HL-60/S4 treated with retinoic acid at 250 ng/mL for 4 days and 3 days (cell line): ENCODE data around the gene RPL37A.

Experiments
- in situ Hi-C: fragments of 300-500 bp; cut with MboI; formaldehyde crosslinking; loops from 2 replicates; pipeline ENCODE4 v1.7.0; 2022; ENCODE audit warnings: low sequenced_read_pairs

The RPL37A gene

DNA sequence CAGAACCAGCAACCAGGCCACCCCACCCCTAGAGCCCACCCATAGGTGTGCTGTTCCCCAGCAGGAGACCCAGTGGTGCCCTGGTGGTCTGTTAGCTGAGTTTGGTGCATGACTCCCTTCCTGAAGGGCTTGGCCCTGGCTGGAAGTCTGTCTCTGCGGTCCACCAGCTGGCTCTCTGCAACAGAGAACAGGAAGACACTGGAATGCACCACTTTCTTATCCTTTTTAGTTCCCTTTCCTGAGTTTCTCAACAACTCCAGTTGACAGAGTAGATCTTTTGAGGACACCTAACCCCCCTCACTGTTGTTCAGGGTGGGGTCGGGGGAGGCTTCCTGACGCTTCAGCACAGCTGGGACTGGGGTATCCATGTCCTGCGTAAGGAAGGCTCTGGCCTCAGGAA lies 11.9 kb upstream of the RPL37A start:
- in situ Hi-C loops = no loop called here

DNA sequence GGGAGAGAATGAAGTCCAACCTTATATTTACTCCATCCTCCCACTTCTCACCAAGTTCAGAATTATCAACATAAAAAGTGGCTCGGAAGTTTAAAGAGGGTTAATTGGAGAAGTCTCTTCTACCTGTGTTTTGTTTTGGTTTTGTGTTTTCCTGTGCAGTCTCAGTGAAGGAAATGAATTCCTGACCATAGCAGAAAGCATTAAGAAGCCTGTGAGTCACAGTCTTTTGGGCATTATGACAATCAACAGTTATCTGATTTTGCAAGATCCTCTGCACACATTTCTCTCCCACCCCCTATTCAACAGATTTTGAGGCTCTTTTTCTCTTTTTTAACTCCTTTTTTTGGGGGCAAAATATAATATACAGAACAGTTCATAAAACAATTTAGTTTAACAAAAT lies 8.6 kb upstream of the RPL37A start:
- in situ Hi-C loops = no loop called here

DNA sequence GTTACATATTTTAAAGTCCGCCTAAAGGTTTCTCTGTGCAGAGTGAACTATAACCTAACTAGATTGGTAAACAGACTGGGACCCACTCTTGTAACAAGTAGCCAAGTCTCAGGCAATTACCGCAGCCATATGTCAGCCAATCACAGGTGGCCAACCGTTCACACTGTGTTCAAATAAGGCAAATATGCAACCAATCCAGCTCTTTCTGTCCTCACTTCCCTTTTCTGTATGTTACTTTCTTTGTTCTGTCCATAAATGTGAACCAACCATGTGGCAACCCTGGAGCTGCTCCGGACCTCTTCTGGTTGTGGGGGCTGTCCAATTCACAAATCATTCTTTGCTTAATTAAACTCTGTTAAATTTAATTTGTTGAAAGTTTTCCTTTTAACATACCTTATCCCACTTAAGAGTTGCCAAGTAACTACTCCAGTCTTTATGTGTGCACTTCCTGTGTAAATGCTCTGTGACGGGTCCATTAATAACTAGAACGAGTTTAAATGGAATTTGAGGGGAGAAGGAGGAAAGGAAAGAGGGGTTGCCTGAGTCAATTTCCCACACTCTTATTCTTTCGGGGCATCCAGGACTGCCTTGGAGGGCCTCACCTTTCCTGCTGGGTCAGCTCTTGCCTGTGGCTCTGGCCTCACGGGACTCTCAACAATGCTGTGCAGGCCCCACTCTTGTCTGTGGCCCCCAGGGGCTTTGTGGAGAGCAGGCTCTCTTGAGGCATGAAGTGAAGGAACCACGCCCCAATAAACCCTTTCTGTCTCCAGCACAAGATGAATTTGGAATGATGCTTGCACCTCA lies 6.6 kb upstream of the RPL37A start:
- in situ Hi-C loops = no loop called here

DNA sequence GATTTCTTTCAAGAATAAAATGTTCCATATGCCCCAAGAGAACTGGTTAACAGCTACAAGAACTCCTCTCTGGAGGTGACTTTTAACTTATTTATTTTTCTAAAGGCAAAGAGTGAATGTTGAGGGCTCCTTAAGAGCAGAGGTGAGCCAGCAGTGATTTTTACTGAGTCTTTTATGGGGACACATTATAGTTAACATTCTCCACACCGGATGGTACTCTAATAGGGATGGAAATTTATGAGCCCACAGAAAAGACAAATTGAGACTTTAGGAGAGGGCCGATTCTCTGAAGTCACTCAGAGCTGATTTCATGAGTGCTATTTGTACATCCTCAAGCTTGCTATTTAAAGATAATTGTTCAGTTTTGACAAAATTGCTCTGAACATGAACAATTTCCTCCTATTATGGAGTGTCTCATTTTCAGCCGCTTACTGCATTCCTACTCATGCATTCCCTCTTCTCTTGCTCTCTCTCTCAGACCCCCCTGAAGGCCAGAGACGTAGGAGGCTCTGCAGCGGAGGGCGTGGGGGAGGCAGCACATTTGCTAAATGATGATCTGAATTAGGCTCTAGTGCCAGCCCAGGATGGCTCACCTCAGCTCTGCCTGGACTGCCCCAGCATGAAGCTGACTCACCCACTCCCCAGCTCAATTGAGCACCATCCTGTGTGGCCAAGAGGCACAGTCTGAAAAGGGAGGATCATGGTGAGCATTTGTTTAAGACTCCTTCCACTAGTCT lies 5.9 kb upstream of the RPL37A start:
- in situ Hi-C loops = no loop called here

DNA sequence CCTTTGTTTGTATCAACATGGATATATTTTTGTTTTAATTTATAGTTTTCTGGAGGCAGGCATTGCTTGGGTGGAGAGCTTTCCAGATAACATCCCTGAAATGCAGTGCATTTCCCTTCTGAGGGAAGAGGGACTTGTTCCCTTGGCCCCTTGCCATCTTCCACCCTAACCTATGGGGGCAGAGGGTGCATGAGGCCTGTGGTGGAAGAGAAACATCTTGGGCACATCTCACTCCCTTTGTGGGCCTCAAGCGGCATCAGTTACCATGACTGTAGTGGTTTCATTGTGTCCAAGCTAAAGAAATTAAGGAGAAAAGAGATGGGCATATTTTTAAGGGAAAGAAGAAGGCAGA lies 5.3 kb upstream of the RPL37A start:
- in situ Hi-C loops = no loop called here

DNA sequence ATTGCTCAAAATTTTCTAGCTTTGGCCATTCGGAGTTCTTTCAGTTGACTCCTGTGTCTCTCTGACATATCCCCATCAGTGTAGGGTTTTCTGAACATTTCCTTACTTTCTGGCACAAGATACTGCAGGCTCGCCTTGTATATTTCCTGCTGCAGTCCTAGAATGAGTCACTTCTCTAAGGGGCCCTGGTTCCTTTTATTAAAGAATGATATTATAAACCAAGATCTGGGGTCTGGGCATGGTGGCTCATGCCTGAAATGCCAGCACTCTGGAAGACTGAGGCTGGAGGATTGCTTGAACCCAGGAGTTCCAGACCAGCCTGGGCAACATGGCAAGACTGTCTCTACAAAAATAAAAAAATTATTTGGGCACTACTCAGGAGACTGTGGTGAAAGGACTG lies 3.0 kb upstream of the RPL37A start:
- in situ Hi-C loops = no loop called here

DNA sequence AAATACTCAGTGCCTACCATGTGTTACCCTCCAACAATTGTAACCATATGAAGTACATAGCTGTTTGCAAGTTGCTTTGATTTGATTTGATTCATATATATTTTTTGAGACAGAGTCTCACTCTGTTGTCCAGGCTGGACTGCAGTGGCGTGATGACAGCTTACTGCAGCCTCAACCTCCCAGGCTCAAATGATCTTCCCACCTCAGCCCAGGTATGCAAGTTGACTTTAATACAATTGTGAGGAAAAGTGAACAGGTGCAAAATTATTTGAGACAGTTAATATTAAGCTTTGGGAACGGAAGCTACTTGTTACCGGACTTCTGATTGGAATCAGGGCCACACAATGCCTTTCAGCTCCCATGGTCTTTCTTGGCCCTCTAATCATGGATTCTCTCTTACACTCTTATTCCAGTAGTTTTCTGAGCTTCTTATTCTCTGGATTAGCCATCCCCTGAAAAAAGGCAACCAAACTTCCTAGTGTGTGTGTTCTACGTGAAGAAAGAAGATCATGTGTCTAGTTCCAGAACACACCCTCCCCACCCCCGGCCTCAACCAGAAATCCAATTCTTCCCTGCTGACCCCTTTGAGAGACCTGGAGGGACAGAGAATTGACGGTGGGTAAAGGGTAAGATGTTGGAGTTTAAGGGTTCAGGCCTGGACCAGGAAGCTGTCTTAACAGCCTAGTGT lies 1.1 kb upstream of the RPL37A start:
- in situ Hi-C loops = no loop called here

DNA sequence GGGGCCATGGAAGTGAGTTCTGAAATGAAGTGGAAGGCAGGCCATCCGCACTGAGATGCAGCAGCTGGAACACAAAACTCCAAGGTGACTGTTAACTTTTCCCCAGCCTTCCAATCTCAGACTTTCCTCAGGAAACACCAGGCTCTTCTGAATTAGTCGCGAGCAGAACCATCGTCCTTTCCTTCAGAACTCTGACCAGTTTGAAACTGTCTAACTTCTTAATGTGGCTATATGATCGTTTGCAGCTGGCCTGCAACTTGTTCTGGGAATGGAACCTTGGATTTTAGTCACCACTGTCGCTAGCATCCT lies 620 bp upstream of the RPL37A start:
- in situ Hi-C loops = no loop called here

DNA sequence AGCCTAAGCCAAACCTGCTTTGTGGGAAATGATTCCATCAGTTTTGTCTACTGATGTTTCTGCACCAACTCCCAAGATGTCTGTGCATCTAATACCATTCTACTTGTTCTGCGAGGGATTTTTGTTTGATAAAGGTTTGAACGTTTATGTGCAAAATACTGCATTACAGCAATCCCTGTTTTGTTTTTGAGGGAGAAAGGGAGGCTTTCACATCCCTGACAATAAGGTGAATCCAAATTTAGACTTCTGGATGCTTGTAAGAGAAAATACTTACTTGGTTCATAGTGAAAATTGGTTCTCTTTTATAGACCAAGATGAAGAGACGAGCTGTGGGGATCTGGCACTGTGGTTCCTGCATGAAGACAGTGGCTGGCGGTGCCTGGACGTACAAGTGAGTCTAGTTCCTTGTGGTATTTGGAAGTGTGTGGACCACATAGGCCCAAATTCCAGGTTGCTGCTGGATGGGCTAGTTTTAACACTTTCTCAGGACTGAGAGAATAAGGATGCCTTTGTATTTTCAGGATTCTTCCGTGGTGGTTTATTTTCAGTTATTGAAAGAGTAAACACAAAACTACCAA lies 1.1 kb downstream of the RPL37A start:
- in situ Hi-C loops = no loop called here

DNA sequence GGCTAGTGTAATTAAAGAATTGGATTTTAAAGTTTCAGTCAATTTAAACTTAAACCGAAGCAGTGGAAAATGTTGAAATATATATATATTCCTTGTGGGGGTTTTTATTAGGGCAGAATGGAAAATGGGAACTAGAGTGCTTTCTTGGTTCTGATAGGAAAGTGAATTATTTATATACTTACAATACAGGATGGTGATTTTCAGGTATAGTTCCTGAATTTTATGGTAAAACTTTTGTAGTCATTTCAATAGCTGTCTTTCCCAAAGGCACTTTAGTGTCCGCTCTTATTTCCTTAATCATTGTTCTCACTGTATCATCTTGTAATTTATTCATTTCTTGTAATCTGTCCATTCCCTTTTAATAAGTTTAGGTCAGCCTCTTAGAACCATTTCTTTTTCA lies 1.9 kb downstream of the RPL37A start:
- in situ Hi-C loops = no loop called here

DNA sequence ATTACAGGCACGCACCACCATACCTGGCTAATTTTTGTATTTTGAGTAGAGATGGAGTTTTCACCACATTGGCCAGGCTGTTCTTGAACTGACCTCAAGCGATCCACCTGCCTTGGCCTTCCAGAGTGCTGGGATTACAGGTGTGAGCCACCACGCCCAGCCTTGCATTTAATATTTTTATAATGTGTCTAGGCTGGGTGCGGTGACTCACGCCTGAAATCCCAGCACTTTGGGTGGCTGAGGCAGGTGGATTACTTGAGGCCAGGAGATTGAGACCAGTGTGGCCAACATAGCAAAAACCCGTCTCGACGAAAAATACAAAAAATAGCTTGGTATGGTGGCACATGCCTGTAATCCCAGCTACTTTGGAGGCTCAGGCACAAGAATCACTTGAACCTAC lies 3.2 kb downstream of the RPL37A start:
- in situ Hi-C loops = no loop called here

DNA sequence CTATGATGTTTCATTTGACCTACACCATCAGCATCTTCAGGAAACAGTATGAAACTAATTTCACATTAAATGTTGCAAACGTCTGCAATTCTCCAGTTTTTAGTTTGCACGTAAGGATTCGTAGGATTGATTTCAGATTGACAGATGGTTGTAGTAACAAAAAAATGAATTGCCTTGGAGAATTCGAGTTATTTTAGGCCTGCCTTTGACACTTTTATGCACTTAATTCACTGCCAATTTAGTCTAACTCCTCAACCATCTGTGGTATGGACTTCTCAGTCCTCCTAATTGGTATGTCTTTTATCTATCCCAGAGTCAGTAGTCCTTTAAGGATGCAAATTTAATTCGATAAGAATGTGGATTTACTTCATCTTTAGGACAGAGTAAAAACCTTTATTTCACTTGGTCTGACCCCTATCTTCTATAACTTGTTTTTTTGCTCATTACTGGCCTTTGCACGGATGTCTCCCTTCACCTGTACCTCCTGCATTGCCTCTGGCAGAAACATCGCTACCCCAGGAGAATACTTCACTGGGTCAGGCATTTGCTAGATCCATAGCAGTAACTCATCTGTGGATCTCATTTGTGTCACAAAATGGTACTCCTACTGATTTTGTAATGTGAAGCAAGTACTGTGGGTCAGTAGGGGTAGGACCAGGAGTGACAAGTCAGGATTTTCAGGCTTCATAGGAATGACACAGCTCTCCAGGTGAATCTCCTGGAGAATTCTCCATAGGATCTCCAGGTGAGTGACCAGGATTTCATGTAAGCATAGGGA lies 3.9 kb downstream of the RPL37A start:
- in situ Hi-C loops = no loop called here

DNA sequence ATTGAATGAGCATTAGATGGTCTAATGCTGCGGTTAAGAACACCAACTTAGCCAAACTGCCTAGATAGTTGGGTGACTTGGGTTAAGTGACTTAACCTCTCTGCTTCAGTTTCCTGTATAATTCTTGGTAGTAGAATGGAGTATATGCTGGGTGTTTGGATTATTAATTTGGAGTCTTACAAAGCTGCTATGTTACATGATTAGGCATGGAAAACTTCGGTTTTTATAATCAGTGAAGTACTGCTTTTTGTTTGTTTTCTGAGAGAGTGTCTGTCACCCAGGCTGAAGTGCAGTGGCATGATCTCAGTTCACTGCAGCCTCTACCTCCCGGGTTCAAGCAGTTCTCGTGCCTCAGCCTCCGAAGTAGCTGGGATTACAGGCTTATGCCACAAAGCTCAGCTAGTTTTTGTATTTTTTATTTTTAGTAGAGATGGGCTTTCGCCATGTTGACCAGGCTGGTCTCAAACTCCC lies 4.5 kb downstream of the RPL37A start:
- in situ Hi-C loops = no loop called here

DNA sequence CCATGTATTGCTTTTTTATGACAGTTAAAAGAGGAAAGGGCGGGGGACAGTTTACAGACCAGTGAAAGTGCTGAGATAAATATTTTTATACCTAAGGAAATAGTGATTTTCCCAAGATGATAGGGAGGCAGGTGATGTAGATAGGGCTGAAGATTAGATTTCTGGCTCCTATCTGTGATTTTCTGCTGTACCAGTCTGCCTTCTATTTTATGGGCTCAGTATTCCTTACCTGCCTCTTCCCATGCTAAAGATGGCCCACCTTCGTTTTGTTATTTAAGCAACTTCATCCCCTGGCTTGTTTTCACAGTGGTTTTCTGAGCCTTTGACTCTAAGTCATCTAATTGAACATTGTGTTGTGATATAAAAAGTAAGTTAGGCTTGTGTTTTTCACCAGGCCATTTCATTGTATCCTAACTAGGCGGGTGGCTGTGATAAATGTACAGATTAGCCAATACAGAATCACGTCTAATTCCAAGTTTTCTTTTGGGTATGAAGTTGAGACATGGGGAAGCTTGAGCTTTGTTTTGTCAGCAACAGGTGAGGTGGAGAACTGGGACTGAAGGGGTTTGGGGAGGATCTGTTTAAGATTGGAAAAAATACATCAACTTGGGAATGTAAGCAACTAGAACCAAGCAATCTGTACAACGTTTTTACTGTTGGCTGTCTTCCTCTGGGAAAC lies 5.2 kb downstream of the RPL37A start:
- in situ Hi-C loops = no loop called here

DNA sequence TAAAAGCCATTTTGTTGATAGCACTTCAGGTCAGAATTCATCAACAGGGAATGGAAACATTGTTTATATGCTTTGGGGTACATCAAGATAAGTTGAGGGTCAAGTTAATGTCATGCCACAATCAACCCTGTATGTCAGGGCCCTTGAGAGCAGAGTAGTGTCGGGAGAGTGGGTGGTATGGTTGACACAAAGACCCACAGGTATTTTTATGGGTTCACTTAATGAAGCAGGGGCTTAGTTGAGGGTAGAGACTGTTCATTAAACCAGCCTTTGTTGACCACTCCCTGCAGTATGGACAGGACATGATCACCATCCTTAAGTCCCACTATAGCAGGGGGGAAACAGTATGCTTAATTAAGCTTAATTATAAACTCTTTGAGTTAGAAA lies 5.7 kb downstream of the RPL37A start:
- in situ Hi-C loops = no loop called here

DNA sequence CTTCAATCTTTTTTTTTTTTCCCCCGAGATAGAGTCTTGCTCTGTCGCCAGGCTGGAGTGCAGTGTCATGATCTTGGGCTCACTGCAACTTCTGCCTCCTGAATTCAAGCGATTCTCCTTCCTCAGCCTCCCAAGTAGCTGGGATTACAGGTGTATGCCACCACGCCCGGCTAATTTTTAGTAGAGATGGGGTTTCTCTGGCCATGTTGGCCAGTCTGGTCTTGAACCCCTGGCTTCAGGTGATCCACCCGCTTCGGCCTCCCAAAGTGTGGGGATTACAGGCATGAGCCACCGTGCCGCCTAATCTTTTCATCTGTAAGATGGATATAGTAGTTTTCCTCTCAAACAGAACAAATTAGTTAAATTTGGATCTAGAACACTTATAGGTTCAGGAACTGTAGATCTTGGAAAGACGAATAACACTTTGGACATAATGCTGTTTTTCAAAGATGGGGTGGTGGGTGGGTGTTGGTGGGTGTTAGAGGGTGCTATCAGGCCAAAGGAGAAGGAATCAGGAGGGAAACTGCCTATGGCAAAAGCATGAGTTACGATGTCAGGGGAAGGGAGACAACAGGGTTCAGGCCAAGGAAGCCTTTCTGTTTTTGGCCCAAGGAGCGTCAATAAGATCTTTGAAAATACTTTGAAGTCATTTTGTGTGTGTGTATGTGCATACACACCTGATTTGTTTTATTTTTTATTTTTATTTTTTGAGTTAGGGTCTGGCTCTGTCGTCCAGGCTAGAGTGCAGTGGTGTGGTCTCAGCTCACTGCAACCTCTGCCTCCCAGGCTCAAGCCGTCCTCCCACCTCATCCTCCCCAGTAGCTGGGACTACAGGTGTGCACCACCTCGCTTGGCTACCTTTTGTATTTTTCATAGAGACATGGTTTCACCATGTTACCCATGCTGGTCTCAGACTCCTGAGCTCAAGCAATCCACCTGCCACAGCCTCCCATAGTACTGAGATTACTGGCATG lies 6.8 kb downstream of the RPL37A start:
- in situ Hi-C loops = no loop called here

DNA sequence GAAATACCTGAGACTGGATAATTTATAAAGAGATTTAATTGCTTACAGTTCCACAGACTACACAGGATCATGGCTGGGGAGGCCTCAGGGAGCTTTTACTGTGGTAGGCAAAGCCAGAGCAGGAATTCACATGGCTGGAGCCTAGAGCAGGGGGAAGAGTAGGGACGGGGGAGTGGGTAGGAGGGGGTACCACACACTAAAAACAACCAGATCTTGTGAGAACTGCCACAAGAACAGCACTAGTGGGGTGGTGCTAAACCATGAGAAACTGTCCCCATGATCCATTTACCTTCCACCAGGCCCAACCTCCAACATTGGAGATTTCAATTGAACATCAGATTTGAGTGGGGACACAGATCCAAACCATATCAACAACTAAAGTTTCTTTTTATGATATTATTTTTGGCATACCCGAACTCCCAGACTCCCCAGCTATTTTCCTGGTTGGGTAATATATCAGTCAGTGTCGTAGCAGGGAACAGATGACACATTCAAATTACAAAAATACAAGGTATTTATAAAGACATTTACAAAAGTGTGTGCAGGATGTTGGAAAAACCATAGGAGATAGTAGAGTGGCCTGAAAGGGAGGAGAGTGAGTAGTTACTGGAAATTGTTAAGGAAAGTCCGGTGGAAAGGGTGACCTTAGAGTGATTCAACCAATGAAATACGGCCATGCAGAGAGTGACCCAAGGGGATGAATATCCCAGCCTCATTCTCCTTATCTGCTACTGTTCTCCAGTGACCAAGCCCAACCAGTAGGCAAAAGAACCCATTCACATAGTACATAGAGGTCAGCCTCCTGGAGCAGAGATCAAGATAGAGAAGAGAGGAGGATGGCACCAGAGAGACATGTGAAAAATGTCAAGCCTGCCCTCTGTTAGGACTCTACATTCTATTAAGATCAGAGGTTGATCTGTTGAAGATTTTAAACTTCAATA lies 8.8 kb downstream of the RPL37A start:
- in situ Hi-C loops = no loop called here

DNA sequence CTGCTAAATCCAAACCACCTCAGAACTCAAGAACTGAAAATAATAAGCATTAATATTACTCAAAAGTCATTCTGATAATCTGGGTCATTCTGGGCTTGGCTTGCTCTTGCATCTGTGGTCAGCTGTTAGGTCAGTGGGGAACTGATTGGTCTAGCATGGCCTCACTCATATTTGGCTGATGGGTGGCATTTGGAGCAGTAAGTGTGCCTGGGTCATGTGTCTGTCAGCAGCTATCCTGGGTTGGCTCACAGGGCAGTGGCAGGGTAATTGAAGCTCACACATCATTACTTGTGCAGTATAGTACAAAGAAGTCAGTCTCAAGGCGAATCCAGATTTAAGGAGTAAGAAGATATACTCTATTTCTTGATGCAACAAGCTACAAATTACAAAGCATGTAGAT lies 9.6 kb downstream of the RPL37A start:
- in situ Hi-C loops = no loop called here
